IMR-90 (cell line): ENCODE data around the gene VPS37B. TPM values are rescaled to one million over a fixed set of nuclear protein-coding genes. Genes with fewer than 3 reads are reported as not detected.

ENCODE experiments used
- ATAC-seq: fragments of 200-7000 bp; cut with Tn5 transposase; 2 replicates; pipeline ENCODE4 v1.9.1; 2020; ENCODE audit warnings: low read depth, mild to moderate bottlenecking, moderate library complexity
- BruUV-seq: library from RNA; stranded (reverse); fragments of 400-500 nt; replicated peaks from 2 replicates; lab custom pipeline; 2021; lab: Mats Ljungman, UMichigan
- CTCF ChIA-PET: fragments of 300-600 bp; formaldehyde crosslinking; extraction: SDS; loops from one replicate; lab custom pipeline; 2021; ENCODE audit warnings: antibody characterized with exemption; lab: Yijun Ruan, JAX
- POLR2A ChIA-PET: fragments of 300-600 bp; sonication (Branson Sonifier 250); formaldehyde crosslinking; loops from one replicate; lab custom pipeline; 2022; ENCODE audit warnings: antibody characterized with exemption; ENCODE audit not compliant: unreplicated experiment; lab: Charles Lee
- DNase-seq: peaks from one replicate; pipeline ENCODE4 v3.0.0; 2013
- H2AFZ ChIP-seq: replicated peaks from 2 replicates; pipeline ENCODE3; 2013; ENCODE audit warnings: low read length, mild to moderate bottlenecking; ENCODE audit not compliant: poor library complexity
- H2AK5ac ChIP-seq: 2 replicates; pipeline ENCODE4 v1.6.1; 2013; ENCODE audit warnings: low read depth, low read length, inconsistent platforms
- H2AK9ac ChIP-seq: replicated peaks from 2 replicates; pipeline ENCODE3; 2013; ENCODE audit warnings: mild to moderate bottlenecking, low read depth, low read length, moderate library complexity; ENCODE audit not compliant: poor library complexity
- H2BK120ac ChIP-seq: 2 replicates; pipeline ENCODE4 v1.6.1; 2013; ENCODE audit warnings: low read depth, low read length, inconsistent platforms
- H2BK15ac ChIP-seq: 3 replicates; pipeline ENCODE4 v1.6.1; 2013; ENCODE audit warnings: low read depth, low read length, inconsistent platforms
- H2BK20ac ChIP-seq: 2 replicates; pipeline ENCODE4 v1.6.1; 2013; ENCODE audit warnings: low read depth, mild to moderate bottlenecking, inconsistent platforms, low read length, moderate library complexity
- H2BK5ac ChIP-seq: 2 replicates; pipeline ENCODE4 v1.6.1; 2013; ENCODE audit warnings: mild to moderate bottlenecking, low read depth, low read length, inconsistent platforms; ENCODE audit not compliant: poor library complexity, severe bottlenecking
- H3K14ac ChIP-seq: replicated peaks from 2 replicates; pipeline ENCODE4 v1.6.1; 2013; ENCODE audit warnings: low read depth, low read length, inconsistent platforms
- H3K18ac ChIP-seq: 2 replicates; pipeline ENCODE4 v1.6.1; 2013; ENCODE audit warnings: low read depth, low read length, control low read depth
- H3K23ac ChIP-seq: 2 replicates; pipeline ENCODE4 v1.6.1; 2013; ENCODE audit warnings: low read depth, low read length, inconsistent platforms
- H3K27ac ChIP-seq: 2 replicates; pipeline ENCODE4 v1.5.1; 2013; ENCODE audit warnings: mild to moderate bottlenecking, control low read depth, low read length; ENCODE audit not compliant: insufficient read depth
- H3K27me3 ChIP-seq: 2 replicates; pipeline ENCODE4 v1.6.1; 2013; ENCODE audit warnings: low read length; ENCODE audit not compliant: control insufficient read depth, insufficient read depth
- H3K36me3 ChIP-seq: 2 replicates; pipeline ENCODE4 v1.6.1; 2013; ENCODE audit warnings: low read length, mixed read lengths; ENCODE audit not compliant: control insufficient read depth, insufficient read depth
- H3K4ac ChIP-seq: 2 replicates; pipeline ENCODE4 v1.6.1; 2013; ENCODE audit warnings: low read depth, low read length, inconsistent platforms
- H3K4me1 ChIP-seq: 2 replicates; pipeline ENCODE4 v1.6.1; 2013; ENCODE audit warnings: low read length, mixed read lengths; ENCODE audit not compliant: control insufficient read depth, insufficient read depth
- H3K4me2 ChIP-seq: 2 replicates; pipeline ENCODE4 v1.6.1; 2013; ENCODE audit warnings: low read depth, mild to moderate bottlenecking, control low read depth, low read length, moderate library complexity
- H3K4me3 ChIP-seq: 2 replicates; pipeline ENCODE4 v1.5.1; 2013; ENCODE audit warnings: low read depth, mild to moderate bottlenecking, control low read depth, low read length, moderate library complexity; ENCODE audit not compliant: insufficient read depth
- H3K56ac ChIP-seq: 2 replicates; pipeline ENCODE4 v1.6.1; 2013; ENCODE audit warnings: low read length, inconsistent platforms; ENCODE audit not compliant: insufficient read depth; ENCODE audit errors: extremely low read depth
- H3K79me1 ChIP-seq, 2 experiments: 2 replicates each; pipeline ENCODE4 v1.6.1; 2013; ENCODE audit warnings: low read length in 2 of 2, inconsistent platforms in 1 of 2, low read depth in 1 of 2
- H3K9ac ChIP-seq: 2 replicates; pipeline ENCODE4 v1.6.1; 2013; ENCODE audit warnings: low read depth, low read length, control low read depth
- H3K9me1 ChIP-seq: 2 replicates; pipeline ENCODE4 v1.6.1; 2013; ENCODE audit warnings: low read length, inconsistent platforms; ENCODE audit not compliant: insufficient read depth
- H3K9me3 ChIP-seq: 2 replicates; pipeline ENCODE4 v1.6.1; 2013; ENCODE audit warnings: low read length; ENCODE audit not compliant: control insufficient read depth, insufficient read depth
- H4K20me1 ChIP-seq: 2 replicates; pipeline ENCODE4 v1.6.1; 2013; ENCODE audit warnings: low read length, inconsistent platforms; ENCODE audit not compliant: insufficient read depth
- H4K5ac ChIP-seq: 2 replicates; pipeline ENCODE4 v1.6.1; 2013; ENCODE audit warnings: mild to moderate bottlenecking, low read depth, low read length, control low read depth
- H4K8ac ChIP-seq, 2 experiments: 2 replicates each; pipeline ENCODE4 v1.6.1; 2013; ENCODE audit warnings: low read depth in 2 of 2, low read length in 2 of 2, control low read depth in 1 of 2, inconsistent platforms in 1 of 2
- H4K91ac ChIP-seq: 2 replicates; pipeline ENCODE4 v1.6.1; 2013; ENCODE audit warnings: low read depth, low read length, inconsistent platforms; ENCODE audit not compliant: insufficient read depth
- CEBPB ChIP-seq: IDR thresholded peaks from 2 replicates; pipeline ENCODE4 v1.6.1; 2012; ENCODE audit warnings: low read depth, low read length, improper control_type of control experiment
- ELK1 ChIP-seq: fragments of 150-350 bp; IDR thresholded peaks from 2 replicates; pipeline ENCODE4 v1.6.1; 2016; ENCODE audit warnings: low read depth, mild to moderate bottlenecking, low read length, moderate library complexity, borderline replicate concordance
- MAFK ChIP-seq: IDR thresholded peaks from 2 replicates; pipeline ENCODE4 v1.6.1; 2012; ENCODE audit warnings: low read depth, low read length, improper control_type of control experiment
- POLR2A ChIP-seq: IDR thresholded peaks from 2 replicates; pipeline ENCODE4 v1.6.1; 2012; ENCODE audit warnings: mild to moderate bottlenecking, low read depth, low read length
- RFX5 ChIP-seq: IDR thresholded peaks from 2 replicates; pipeline ENCODE4 v1.8.0; 2012; ENCODE audit warnings: low read depth, mild to moderate bottlenecking, low read length, moderate library complexity
- USF2 ChIP-seq: fragments of 150-350 bp; IDR thresholded peaks from 2 replicates; pipeline ENCODE4 v1.6.1; 2017; ENCODE audit warnings: mild to moderate bottlenecking, antibody characterized with exemption, low read length, low read depth
- WGBS, 2 experiments: methylation state at CpG; one replicate each; pipeline versions ENCODE4 v1.1.5 to v1.1.7; 2013; ENCODE audit warnings: missing lambda C conversion rate in 2 of 2; ENCODE audit not compliant: insufficient read length in 1 of 2; ENCODE audit errors: extremely low coverage in 2 of 2; 5-methylcytosine and 5-hydroxymethylcytosine counted together
- dilution Hi-C: fragments of 300-500 bp; cut with HindIII; formaldehyde crosslinking; loops from one replicate; pipeline ENCODE4 v1.14.3; 2018; ENCODE audit warnings: low sequenced_read_pairs; ENCODE audit not compliant: unreplicated experiment
- in situ Hi-C: fragments of 300-500 bp; cut with MboI; formaldehyde crosslinking; loops from 3 replicates; pipeline ENCODE4 v1.14.3; 2019; ENCODE audit warnings: low sequenced_read_pairs, inconsistent platforms, mixed read lengths
- intact Hi-C: fragments of 100-400 bp; cut with micrococcal nuclease; formaldehyde crosslinking; loops from 2 replicates; pipeline ENCODE4 v1.10.0; 2022
- polyA plus RNA-seq, 3 experiments: library from polyadenylated mRNA; depleted of rRNA; stranded (reverse); fragments of >200 nt; gene quantifications; 2 replicates each; pipeline ENCODE4 v1.2.3, GENCODE V29; 2012; ENCODE audit warnings: low replicate concordance in 1 of 3
- total RNA-seq: library from RNA; depleted of rRNA; stranded (reverse); fragments of >200 nt; gene quantifications from 2 replicates; pipeline ENCODE4 v1.2.3, GENCODE V29; 2012

The VPS37B gene
- total and polyA plus RNA-seq, 2 of the 4 experiments (the other 2 are of a cell fraction) = 8.6 to 25.7 TPM

- no peak overlapping the region for H2AK5ac ChIP-seq
- H2BK5ac ChIP-seq = no peak overlapping the region
- H4K91ac ChIP-seq = no peak overlapping the region
- H2AK9ac ChIP-seq = no peak overlapping the region
- no peaks in the 10 kb centered on the region for H3K36me3 ChIP-seq
- no peak for TF ChIP-seq ELK1
- no peak for TF ChIP-seq RFX5
- TF ChIP-seq CEBPB = no peak
- TF ChIP-seq USF2 = no peak
- no peak for TF ChIP-seq POLR2A
- no peak for TF ChIP-seq MAFK
- H3K9me1 ChIP-seq = no peaks in the 10 kb centered on the region
- H3K18ac ChIP-seq = no peak overlapping the region
- H4K5ac ChIP-seq = no peak overlapping the region
- peaks cover 3% of the 10 kb centered on the region for H3K9me3 ChIP-seq
- ATAC-seq (no peak), DNase-seq (no peak)
- no peak overlapping the region for H3K56ac ChIP-seq
- H3K27me3 ChIP-seq = peaks cover 2% of the 10 kb centered on the region; the same call in 1 of the 2 replicates
- no peak overlapping the region for H3K23ac ChIP-seq
- dilution Hi-C loops = no loop called here
- H4K20me1 ChIP-seq = no peaks in the 10 kb centered on the region
- intact Hi-C loops = no loop called here
- H3K4me3 ChIP-seq = no peak overlapping the region
- in situ Hi-C loops = no loop called here
- H2BK20ac ChIP-seq = no peak overlapping the region
- CTCF ChIA-PET = no interaction called here
- H4K8ac ChIP-seq = no peak overlapping the region
- no TSS peak for BruUV-seq
- H3K27ac ChIP-seq = no peak overlapping the region
- 50% methylated on average over 1 of the region's 5 CpGs; no CpG with 5 or more reads in 1 of the 2 experiments for WGBS, 2 experiments
- H2BK15ac ChIP-seq = no peak overlapping the region
- H3K4ac ChIP-seq = no peak overlapping the region
- H3K9ac ChIP-seq = no peak overlapping the region
- no peak overlapping the region for H3K4me2 ChIP-seq
- H3K79me1 ChIP-seq = no peaks in the 10 kb centered on the region
- H3K4me1 ChIP-seq = no peaks in the 10 kb centered on the region
- POLR2A ChIA-PET = no interaction called here
- no peak overlapping the region for H2AFZ ChIP-seq
- no peak overlapping the region for H3K14ac ChIP-seq
- H2BK120ac ChIP-seq = no peak overlapping the region
These were observed 68.7 kb downstream of the VPS37B start for GRCh38 chr12:122827258-122827657.
